MM.1S (cell line): ENCODE measurements around the gene CFAP99.

ENCODE experiments used
- EZH2phosphoT487 ChIP-seq: fragments of 300-600 bp; sonication (generic); IDR thresholded peaks from 2 replicates; pipeline ENCODE4 v1.6.1; 2018; ENCODE audit warnings: antibody characterized with exemption, low read length
- TF ChIP-seq, protein P1 (sequence below): fragments of 300-600 bp; sonication (generic); IDR thresholded peaks from 2 replicates; pipeline ENCODE4 v1.5.1; 2016; ENCODE audit warnings: antibody characterized with exemption, low read length, mixed read lengths

DNA sequence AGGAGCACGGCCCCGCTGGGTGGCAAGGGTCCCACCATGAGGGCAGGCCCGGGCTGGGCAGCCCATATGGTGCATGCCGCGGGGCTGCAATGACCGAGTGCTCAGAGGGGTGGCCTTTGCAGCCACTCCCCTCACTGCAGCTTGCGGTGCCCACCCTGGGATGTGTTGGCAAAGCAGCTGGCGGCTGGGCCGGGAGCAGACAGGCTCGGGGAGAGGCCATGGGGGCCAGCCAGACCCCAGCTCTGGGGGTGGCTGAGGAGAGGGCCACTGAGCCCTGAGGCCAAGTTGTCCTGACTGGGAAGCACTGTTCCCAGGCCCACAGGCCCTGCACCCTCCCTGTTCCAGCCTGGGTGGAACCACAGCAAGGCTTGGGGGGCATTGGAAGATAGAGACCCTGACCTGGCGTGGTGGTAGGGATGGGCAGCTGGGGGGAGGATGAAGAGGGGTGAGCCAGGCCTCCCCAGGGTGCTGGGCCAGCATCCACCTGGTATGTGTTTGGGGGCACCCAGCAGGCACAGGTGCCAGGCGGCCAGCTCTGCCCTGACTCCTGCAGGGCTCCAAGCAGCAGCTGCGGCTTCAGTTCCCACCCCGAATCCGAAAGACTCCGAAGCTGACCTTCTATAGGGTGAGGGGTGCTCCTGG, 31.8 kb downstream of the CFAP99 start:
- TF ChIP-seq, protein P1, sequence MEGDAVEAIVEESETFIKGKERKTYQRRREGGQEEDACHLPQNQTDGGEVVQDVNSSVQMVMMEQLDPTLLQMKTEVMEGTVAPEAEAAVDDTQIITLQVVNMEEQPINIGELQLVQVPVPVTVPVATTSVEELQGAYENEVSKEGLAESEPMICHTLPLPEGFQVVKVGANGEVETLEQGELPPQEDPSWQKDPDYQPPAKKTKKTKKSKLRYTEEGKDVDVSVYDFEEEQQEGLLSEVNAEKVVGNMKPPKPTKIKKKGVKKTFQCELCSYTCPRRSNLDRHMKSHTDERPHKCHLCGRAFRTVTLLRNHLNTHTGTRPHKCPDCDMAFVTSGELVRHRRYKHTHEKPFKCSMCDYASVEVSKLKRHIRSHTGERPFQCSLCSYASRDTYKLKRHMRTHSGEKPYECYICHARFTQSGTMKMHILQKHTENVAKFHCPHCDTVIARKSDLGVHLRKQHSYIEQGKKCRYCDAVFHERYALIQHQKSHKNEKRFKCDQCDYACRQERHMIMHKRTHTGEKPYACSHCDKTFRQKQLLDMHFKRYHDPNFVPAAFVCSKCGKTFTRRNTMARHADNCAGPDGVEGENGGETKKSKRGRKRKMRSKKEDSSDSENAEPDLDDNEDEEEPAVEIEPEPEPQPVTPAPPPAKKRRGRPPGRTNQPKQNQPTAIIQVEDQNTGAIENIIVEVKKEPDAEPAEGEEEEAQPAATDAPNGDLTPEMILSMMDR = no peak
- no peak for TF ChIP-seq EZH2phosphoT487
